NCI-H1105 (cell line): ENCODE measurements around the gene NANOS2.

Source experiments
- DNase-seq: peaks from one replicate; lab custom pipeline; 2025; lab: John Stamatoyannopoulos, UW

Gene NANOS2

DNA sequence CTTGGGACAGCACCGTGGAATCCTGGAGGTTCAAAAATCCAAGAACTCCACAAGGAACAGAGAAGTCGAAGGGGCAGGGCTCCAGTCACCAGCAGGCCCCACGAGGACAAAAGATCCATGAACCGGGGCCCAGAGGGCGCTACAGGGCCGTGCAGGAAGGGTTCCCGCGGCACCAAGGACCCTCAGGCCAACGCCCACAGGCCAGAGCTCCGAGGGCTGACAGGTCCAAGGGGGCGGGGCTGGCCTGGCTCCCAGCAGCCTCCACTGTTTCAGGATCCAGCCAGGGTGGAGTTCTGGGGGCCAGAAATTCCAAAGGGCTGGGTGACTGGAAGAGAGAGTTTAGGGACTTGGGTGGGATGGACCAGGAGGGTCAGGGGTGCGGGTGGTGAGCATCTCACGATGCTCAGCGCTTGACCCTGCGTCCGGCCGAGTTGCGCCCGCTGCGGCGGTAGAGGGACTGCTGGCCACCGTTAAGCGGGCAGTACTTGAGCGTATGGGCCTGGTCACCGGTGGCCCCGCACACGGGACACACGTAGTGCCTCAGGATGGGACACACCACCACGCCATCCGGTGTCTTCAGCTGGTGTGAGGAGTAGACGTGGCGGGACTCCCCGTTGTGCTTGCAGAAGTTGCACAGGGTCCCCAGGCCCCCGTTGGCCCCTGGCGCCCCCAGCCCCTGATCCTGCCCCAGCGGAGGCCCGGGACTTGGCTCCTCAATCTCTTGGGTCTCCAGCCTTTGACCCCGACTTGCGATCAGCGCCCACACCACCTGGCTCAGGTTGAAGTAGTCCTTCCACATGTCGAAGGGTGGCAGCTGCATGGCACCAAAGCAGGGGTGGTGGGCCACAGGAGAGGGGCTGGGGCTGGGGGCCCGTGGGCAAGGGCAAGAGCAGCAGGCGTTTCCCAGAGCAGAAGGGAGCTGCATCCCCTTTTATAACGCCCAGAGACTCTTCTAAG lies at the start of gene NANOS2:
Gene NANOS2, minus strand, starts transcription at position 905 of the 957 bp plus-strand sequence. Its CDS starts 85 bp downstream, at position 820.
- DNase-seq = no peak

- DNase-seq = no peak
Measured at GRCh38 chr19:45962021-45962420, 47.4 kb upstream of the NANOS2 start.

GRCh38 chr19:45960595-45961235 lies 46.1 kb upstream of the NANOS2 start:
- peak; percentile 21 for DNase-seq

DNA sequence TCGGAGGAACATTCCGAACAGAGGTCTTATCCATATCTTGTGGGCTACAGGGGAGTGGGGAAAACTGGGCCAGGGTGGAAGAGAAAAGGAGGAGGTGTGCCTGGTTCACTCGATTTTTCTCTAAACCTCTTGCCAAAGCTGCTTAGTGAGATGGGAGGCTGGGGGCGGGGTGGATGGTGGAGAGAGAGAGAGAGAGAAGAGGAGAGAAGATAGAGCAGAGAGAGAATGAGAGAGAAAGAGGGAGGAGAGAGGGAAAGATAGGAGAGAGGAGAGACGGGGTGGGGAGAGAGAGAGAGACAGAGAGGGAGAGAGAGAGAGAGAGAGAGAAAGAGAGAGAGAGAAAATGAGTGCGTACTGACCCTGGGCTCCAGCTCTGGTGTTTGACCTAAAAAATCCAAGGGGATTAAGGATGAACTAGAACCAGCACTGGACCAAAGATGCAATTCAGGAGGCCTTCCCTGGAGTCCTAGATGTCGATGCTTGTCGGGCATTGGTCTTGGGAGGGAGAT lies 45.0 kb upstream of the NANOS2 start:
- no peak for DNase-seq

GRCh38 chr19:45958769-45959516 lies 44.4 kb upstream of the NANOS2 start:
- DNase-seq = no peak

DNA sequence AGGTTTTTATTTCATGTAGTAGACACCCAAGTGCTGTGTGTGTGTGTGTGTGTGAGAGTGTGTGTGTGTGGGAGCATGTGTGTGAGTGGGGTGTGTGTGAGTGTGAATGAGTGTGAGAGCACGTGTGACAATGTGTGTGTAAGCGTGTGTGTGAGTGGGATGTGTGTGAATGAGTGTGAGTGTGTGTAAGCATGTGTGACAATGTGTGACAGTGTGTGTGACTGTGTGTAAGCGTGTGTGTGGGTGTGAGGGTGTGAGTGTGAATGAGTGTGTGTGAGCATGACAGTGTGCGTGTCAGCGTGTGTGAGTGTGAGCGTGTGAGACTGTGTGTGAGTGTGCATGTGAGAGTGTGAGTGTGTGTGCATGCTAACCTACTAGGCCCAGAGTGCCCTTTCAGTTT lies 43.7 kb upstream of the NANOS2 start:
- DNase-seq = no peak

- no peak for DNase-seq
Measured at GRCh38 chr19:45955905-45956608, 41.5 kb upstream of the NANOS2 start.

- DNase-seq = no peak
Measured at GRCh38 chr19:45954156-45954555, 39.6 kb upstream of the NANOS2 start.

- DNase-seq = no peak
Measured at GRCh38 chr19:45953676-45954075, 39.1 kb upstream of the NANOS2 start.

DNA sequence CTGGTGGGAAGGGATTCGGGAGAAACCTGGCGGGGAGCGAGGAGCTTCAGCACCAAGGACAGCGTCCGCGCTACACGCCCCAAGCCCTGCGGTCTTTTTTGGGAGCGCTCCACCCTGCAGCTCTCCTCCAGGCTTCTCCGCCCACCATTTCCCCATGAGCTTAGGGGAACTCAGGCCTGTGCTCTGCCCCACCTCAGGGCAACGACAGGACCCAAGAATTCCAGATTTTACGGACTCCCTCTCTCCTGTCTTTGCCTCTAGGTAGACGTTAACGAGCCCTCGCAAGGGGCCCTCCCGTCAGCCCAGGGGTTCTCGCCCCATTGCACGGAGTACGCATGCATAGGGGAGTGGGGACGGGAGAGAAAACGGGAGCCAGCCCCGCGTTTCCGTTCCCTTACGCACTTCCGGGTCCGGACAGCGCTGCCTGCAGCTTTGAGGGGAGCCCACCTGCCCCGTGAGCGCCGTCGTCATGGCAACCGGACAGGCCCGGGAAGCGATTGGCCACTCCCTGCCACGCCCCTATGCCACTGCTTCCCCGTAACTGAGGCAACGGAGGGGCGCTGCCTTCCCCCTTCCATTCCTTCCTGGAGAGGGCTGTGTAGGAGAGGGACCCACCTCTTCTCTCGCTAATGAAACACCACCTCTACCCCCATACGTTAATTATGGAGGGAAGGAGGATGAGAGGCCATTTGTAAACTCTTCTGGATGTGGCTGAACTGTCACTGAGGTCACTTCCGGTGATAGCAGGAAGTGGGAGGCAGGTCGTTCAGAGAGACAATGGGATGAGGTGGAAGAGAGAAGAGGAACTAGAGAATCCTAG lies 38.3 kb upstream of the NANOS2 start:
- no peak for DNase-seq

- DNase-seq = no peak
Measured at GRCh38 chr19:45952341-45952685, 37.7 kb upstream of the NANOS2 start.

GRCh38 chr19:45947926-45948325 lies 33.3 kb upstream of the NANOS2 start:
- no peak for DNase-seq

DNA sequence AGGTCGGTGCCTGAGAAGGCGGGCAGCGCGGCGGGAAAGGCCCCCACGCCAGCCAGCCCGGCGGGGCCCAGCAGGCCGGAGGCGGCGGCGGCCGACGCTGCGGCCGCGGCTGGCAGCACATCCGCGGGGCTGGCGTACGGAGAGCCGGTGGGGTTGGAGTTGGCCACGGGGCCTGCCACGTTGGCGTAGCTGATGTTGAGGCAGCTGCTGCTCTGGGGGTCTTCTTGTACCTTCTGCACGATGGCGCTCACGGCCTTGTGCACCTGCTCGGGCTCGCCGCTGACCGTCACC lies 25.9 kb upstream of the NANOS2 start:
- DNase-seq = no peak

- DNase-seq = no peak
Measured at GRCh38 chr19:45939792-45940514, 25.4 kb upstream of the NANOS2 start.

- DNase-seq = no peak
Measured at GRCh38 chr19:45938733-45939319, 24.2 kb upstream of the NANOS2 start.

DNA sequence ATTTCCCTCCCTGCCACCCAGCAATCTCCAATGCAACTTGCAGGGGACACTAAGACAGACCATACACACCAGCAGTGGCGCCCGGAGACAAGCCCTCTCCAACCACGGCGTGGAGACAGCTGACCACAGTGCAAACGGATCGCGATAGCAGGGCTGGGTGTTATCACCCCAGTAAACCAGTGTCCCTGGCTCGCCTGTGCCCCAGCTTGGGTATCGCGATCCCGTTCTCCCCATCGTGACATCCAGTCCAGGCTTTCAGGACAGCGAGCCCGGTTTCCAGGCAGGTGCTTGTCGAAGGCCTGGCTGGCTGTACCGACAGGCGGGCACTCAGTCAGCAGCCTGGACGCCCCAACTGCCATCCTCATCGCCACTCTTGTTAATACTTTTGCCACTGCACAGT lies 20.7 kb upstream of the NANOS2 start:
- no peak for DNase-seq

GRCh38 chr19:45934551-45935230 lies 20.1 kb upstream of the NANOS2 start:
- DNase-seq = no peak

DNA sequence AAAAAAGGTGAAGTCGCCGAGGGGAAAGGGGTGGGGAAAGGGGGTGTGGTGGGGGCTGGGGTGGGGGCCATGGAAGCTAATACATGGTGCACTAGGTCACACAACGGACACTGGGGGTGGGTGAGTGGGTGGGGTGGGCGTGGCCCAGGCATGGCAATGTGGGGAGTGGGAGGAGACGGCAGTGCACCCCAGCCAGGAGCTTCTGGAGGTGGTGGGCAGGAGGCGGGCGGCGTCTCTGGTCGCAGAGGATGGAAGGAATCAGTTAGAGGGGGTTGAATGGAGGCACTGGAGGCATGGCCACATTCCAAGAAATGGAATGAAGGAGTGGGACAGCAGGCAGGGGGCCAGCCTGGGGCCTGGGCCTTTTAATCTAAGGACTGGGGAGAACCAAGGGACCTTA lies 19.2 kb upstream of the NANOS2 start:
- no peak for DNase-seq

- no peak for DNase-seq
Measured at GRCh38 chr19:45931055-45931454, 16.5 kb upstream of the NANOS2 start.

- DNase-seq = no peak
Measured at GRCh38 chr19:45929247-45929646, 14.7 kb upstream of the NANOS2 start.
